Fibroblast of the aortic adventitia (primary cell): ENCODE data around the gene SYP. TPM values are rescaled to one million over a fixed set of nuclear protein-coding genes. Genes with fewer than 3 reads are reported as not detected.
"Not testable (repeated sequence)": the region's sequence is repeated elsewhere in the genome, so short reads cannot be mapped to it uniquely, and the experiment has no call there.

Source experiments
- DNase-seq: peaks from one replicate; pipeline ENCODE4 v3.0.0-alpha.2; 2010; ENCODE audit warnings: low read depth
- H3K4me3 ChIP-seq: 2 replicates; pipeline ENCODE4 v1.5.1; 2011; ENCODE audit warnings: low read depth, mild to moderate bottlenecking, control low read depth, low read length, moderate library complexity
- CTCF ChIP-seq: IDR thresholded peaks from 2 replicates; pipeline ENCODE4 v1.5.1; 2011; ENCODE audit warnings: mild to moderate bottlenecking, low read length, control low read depth, inconsistent platforms; ENCODE audit not compliant: insufficient read depth
- total RNA-seq: library from RNA; depleted of rRNA; stranded (reverse); fragments of >200 nt; gene quantifications from 2 replicates; pipeline ENCODE4 v1.2.3, GENCODE V29; 2012; ENCODE audit warnings: low replicate concordance

The SYP gene
- total RNA-seq, 1 donor = 0.18 TPM

- peak; percentile 63 for DNase-seq
- TF ChIP-seq CTCF = no peak
- peak overlapping the region; percentile 54 for H3K4me3 ChIP-seq
Observed at GRCh38 chrX:49155243-49155899, 44.6 kb downstream of the SYP start.

GRCh38 chrX:49153467-49153866 lies 46.5 kb downstream of the SYP start:
- no peak for DNase-seq
- H3K4me3 ChIP-seq = no peak overlapping the region
- TF ChIP-seq CTCF = no peak

- not testable (repeated sequence) for DNase-seq, H3K4me3 ChIP-seq
Observed at GRCh38 chrX:49149291-49149690, 50.7 kb downstream of the SYP start.

- not testable (repeated sequence) for DNase-seq, H3K4me3 ChIP-seq
Observed at GRCh38 chrX:49148390-49149100, 51.4 kb downstream of the SYP start.

- TF ChIP-seq CTCF = no peak
- DNase-seq = no peak
Observed at GRCh38 chrX:49147936-49148335, 52.1 kb downstream of the SYP start.

GRCh38 chrX:49147282-49147681 lies 52.7 kb downstream of the SYP start:
- no peak overlapping the region for H3K4me3 ChIP-seq
- no peak for DNase-seq
- no peak for TF ChIP-seq CTCF

More at GRCh38 chrX:49147936-49148335, 52.1 kb downstream of the SYP start:
- no peak overlapping the region for H3K4me3 ChIP-seq

GRCh38 chrX:49143154-49143553 lies 56.8 kb downstream of the SYP start:
- not testable (repeated sequence) for DNase-seq, H3K4me3 ChIP-seq

GRCh38 chrX:49142264-49142663 lies 57.7 kb downstream of the SYP start:
- peak; percentile 41 for TF ChIP-seq CTCF
- not testable (repeated sequence) for DNase-seq

More at GRCh38 chrX:49142264-49142663, 57.7 kb downstream of the SYP start:
- H3K4me3 ChIP-seq = not testable (repeated sequence)
